ENCODE data around the gene PROSER1.
"Not testable (repeated sequence)": the region's sequence is repeated elsewhere in the genome, so short reads cannot be mapped to it uniquely, and the experiment has no call there.

PROSER1 gene

DNA sequence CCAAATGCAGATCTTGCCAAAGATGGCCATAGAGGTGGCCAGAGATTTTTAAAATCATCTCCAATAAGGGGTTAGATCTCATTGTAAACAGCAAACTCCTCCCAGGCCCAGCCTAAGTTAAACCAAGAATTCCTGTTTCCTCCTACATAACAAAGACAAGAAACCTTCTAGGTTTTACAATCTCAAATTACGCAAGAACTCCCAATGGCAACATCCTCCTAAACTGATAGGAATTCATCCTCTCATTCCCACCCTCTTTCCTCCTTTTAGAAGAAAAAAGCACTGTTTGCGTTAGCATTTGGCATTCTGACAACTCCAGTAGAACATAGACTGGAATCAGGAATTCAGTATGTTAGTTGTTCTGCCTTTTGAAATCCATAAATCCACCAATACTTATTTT lies 14.6 kb downstream of the PROSER1 start:
- DNase-seq, result no peak

DNA sequence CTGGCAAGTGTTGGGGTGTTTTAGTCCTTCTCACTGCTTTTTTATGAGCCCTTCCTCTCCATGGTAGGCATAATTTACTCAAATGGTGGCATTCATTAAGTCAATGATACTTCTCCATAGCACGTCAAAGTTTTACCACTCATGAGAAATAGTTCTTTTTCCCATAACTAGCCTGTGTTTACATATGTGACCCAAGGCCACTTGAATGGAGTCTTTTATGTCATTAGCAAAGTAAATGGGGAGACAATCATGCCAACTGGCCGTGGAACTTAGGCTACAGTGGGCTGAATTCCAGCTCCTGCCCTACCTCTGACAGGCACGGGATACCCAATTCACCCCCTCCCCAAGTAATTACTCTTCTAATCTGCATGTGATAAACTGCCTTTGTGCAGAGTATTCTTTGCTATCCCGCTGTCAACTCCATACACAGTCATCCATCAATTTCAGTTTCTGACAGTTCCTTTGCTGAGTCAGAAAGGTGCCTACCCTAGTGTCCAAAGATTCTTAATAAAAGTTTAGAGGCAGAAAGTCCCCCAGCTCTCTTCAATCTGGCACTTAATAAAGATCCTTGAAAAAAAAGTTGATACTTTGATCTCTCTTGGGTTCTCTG lies 16.9 kb downstream of the PROSER1 start:
- DNase-seq, result no peak

DNA sequence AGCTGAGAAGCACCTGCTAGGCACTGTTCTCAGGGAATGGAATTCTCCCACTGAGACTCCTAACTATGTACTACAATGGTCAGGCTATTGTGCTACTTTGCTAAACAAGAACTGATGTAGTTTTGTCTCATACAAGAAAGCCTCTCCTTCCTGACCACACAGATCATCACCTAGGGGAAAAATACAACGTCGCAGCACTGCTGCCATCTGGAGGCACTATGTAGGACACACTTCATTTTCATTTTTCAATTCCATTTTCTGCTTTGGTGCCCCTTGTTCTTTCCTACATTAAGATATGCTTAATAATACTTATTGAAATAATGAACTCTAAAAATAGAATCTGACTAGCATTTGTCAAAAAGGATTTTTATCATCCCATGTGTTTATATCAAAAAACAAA lies 21.1 kb downstream of the PROSER1 start:
- no peak for DNase-seq

DNA sequence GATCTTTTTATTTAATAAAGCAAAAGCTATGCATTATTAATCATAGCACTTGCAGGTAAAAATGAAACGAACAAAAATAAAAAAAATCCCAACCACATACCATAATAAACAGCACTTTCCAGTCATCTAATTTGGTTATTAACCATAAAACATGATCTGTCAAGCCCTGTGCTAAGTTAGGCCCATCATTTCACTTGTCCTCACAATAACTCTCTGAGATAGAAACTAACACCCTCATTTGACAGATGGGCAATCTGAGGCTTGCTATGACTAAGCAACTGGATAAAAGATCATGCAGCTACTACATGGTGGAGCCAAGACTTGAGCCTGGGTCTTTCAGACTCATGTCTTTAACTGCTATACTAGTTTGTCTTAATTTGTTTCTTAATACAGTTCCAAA lies 21.8 kb downstream of the PROSER1 start:
- no peak for DNase-seq

DNA sequence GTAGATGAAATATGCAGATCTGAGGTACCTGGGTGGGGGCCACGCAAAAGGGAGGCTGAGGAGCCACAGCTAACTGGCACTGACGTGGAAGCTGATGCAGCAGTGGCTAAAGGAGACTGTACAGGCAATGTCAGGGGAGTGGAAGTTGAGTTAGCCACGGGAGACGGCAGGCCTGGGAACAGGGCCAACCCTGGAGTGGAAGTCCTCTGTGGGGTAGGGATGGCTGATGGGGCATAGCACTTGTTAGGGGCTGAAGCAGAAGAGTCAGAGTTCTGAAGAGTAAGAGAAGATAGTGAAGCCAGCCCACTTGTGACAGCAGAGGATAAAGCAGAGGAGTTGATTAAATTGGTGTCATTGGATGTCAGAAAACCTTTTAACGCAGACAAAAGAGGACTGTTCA lies 24.4 kb downstream of the PROSER1 start:
- no peak for DNase-seq

GRCh38 chr13:39012608-39013007 lies 25.3 kb downstream of the PROSER1 start:
- DNase-seq, result no peak

- DNase-seq, result not testable (repeated sequence)
These were observed 31.3 kb downstream of the PROSER1 start for GRCh38 chr13:39006371-39007111.

GRCh38 chr13:38998739-38999138 lies 39.1 kb downstream of the PROSER1 start:
- no peak for DNase-seq

DNA sequence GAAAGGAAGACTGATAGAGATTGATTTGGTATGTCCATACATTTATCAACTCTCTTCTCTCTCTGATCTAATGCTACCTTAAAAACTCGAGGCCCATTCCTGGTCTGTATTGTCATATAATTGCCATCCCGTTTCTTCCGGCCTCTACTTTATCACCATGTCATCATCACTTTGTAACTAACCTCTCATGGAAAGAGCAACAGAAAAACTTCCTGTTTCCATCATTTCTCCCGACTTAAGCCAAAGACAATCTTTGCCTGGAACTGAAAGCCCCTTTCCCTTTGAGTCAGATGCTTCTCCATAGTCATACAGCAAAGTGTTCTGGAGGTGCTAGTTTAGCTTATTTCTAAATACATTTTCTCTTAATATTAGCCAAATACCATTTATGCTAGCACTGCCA lies 44.5 kb downstream of the PROSER1 start:
- no peak for DNase-seq

DNA sequence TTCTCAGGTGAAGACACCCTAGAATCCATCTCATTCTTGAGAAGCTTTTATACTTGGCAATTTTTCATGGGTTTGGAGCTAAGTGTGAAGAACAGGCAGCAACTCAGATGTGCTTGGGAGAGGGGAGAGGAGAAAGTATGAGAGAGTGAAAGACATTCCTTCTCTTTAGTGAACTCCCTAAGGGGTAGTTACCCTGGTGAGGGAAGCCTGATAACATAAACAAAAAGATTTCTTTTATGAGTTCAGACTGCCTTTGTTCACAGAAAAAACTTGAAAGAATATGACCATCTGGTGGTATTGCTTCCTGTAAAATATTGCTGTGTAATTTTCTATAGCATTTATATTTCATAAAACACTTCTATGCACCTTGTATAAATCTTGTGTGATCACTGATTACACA lies 47.2 kb downstream of the PROSER1 start, which contains the start of gene STOML3:
Gene STOML3 (minus strand): TSS at position 139 of the 400 bp plus-strand sequence. CDS start 110 bp downstream, at position 29.
- no peak for DNase-seq

GRCh38 chr13:38981096-38981495 lies 56.8 kb downstream of the PROSER1 start:
- no peak for DNase-seq

DNA sequence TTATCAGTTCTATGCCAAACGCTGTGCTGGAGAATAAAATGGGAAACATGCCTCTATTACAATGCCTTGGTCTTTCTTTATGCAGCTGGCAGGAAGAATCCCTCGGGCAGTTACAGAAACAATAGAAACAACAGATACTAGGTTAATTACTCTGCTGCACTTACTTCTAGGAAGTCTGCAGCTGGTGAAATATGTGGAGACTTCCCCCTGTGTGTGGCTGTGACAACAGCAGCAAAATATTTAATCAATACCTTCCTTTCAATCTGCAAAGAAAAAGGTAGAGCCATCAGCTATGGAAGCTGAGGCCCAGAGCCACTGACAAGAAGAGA lies 57.2 kb downstream of the PROSER1 start:
- no peak for DNase-seq

DNA sequence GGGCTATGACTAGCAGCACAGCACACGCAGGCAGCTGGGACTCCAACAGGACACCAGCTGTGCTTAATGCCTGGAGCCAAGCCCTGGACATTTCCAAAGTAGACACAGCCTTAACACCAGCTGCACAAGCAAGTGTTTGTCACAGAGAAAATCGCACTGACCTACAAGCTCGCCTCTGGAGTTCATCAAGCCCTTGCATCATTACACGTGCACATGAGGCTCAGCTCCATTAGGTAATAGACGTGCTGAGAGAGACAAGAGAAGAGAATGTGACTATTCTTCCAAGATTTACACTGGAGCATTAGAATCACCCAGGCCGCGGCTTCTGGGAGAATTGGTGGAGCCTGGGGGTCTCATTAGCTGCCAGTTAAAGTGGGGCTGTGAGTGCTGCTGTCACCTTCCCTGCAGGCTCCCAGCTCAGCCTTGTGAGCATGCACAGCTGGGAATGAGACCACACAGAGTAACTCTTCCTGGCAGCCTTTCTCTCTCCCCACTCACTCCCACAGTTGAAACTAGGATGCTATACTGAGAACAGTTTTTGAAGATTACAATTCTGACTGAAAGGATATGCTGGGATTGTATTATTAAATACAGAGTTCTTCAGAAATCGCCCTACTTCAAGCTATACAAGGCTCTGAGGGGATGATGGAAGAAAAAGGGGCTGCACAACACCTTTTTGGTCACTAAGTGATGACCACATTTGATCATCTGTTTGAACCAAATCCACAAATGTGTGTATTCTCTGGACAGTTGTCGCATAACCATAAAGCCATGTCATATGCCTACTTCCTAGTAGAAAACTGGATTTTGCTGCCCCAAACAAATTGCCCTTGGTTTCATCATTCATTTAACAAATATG lies 57.8 kb downstream of the PROSER1 start:
- DNase-seq, result no peak

DNA sequence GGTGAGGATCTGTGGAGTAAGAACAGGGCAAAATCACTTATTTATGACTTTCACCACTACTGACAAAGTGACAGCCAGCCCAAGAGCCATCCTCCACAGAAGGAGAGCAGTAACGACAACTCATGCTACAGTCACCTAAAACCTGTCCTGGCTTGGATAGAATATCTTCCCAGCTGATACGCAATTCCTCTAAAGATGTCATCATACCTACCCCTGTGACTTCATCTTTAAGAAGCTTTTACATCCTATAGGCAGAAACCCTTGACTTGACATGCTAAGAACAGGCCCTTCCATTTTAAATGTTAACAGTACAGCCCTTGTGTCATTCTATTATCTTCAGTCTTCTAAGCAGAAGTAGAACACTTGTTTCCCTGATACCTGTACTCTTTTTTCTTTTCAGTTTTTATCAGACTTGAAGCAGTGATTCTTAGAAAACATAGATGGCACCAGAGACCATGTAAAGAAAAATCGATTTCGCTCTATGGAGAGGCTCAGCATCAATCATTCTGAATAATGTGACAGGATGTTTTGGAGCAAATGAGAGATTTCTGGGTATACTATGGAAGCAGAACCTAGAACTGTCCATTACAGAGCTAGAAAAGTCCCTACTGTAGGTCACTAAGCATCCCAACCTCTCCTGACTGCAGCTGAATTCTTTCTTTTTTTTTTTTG lies 67.4 kb downstream of the PROSER1 start:
- no peak for DNase-seq

DNA sequence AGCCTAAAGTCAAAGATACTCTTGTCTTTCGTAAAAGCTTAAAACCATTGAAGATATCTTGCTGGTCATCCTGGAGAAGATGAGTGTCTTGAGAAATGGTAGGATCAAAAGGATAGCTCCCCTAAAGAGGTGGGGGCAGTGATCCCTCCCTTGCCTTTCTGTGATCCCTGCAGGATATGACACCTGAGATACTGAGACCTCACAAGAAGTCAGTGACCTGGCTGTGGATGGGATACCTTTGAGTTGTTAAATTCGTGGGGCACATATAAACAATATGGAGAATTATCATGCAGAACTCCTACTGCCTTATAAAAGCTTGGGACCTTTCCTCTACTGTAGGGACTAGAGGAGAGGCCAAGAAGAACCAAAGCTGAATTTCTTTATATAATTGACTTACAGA lies 68.7 kb downstream of the PROSER1 start:
- DNase-seq, result no peak

DNA sequence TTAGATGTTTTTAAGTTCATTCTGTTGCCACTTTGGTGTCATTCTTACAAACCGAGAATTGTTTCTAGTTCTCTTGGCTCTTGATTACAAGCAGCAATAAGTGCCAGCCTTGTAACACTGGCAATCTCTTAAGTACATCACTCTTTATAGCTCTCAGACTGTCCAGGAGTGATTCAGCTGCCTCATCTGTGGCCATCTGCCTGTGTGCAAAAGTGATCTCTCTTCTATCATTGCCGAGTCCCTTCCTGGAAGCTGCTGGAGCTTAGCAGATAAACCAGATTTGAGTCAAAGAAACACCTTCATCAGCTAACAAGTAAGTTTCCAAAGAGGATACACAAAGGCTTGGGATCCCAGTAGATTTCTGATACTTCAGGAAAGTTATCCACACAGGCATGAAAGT lies 70.4 kb downstream of the PROSER1 start:
- DNase-seq, result no peak

GRCh38 chr13:38965281-38965680 lies 72.6 kb downstream of the PROSER1 start:
- DNase-seq, result no peak

- DNase-seq, result no peak
These were observed 77.7 kb downstream of the PROSER1 start for GRCh38 chr13:38960175-38960574.
